BLaER1 (cell line): ENCODE results near the gene AP2B1.

Experiments used
- H3K27ac ChIP-seq: shearing (Covaris generic); formaldehyde crosslinking; 2 replicates; pipeline ENCODE4 v1.8.1; 2022
- H3K27me3 ChIP-seq: shearing (Covaris generic); formaldehyde crosslinking; 2 replicates; pipeline ENCODE4 v1.8.1; 2022
- H3K36me3 ChIP-seq: shearing (Covaris generic); formaldehyde crosslinking; 2 replicates; pipeline ENCODE4 v1.8.1; 2022
- H3K4me1 ChIP-seq: shearing (Covaris generic); formaldehyde crosslinking; 2 replicates; pipeline ENCODE4 v1.8.1; 2022
- H3K4me2 ChIP-seq: shearing (Covaris generic); formaldehyde crosslinking; 2 replicates; pipeline ENCODE4 v1.8.1; 2022
- H3K4me3 ChIP-seq: shearing (Covaris generic); formaldehyde crosslinking; 2 replicates; pipeline ENCODE4 v1.8.1; 2022
- H3K9ac ChIP-seq: shearing (Covaris generic); formaldehyde crosslinking; 2 replicates; pipeline ENCODE4 v1.8.1; 2022
- H3K9me3 ChIP-seq: shearing (Covaris generic); formaldehyde crosslinking; 2 replicates; pipeline ENCODE4 v1.8.1; 2022
- H4K20me1 ChIP-seq: shearing (Covaris generic); formaldehyde crosslinking; 2 replicates; pipeline ENCODE4 v1.8.1; 2022
- Cebpa-rat ChIP-seq: shearing (Covaris generic); IDR thresholded peaks from 2 replicates; pipeline ENCODE4 v1.8.1; 2022

Gene AP2B1

DNA sequence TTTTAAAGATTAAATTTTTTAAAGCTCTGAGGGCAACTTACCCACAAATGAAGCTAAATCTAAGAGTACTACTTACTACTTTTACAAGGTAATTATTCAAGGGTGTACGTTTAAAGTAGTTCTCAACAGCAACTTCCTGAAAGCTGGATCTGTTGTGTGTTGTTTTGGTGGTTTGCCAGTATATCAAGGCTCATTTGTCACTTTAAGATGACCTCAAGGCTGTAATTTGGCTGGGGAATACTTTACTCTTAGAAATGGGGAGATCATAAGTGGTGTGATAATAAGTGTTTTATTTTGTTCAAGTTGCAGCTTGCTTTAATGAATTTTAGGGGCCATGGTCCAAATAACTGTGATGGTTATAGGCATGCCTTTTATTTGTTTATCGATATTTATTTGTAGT, 30.4 kb downstream of the AP2B1 start:
- Histone ChIP-seq H3K4me3 (no peak overlapping the region), H3K27ac (no peak overlapping the region), H3K4me1 (peaks cover 5% of the 10 kb centered on the region; the same call in 1 of the 2 replicates), H3K27me3 (no peaks in the 10 kb centered on the region), H4K20me1 (peaks cover 34% of the 10 kb centered on the region), H3K36me3 (peaks cover 67% of the 10 kb centered on the region), H3K9ac (no peak overlapping the region), H3K4me2 (no peak overlapping the region), H3K9me3 (no peaks in the 10 kb centered on the region)
- no peak for TF ChIP-seq Cebpa-rat

DNA sequence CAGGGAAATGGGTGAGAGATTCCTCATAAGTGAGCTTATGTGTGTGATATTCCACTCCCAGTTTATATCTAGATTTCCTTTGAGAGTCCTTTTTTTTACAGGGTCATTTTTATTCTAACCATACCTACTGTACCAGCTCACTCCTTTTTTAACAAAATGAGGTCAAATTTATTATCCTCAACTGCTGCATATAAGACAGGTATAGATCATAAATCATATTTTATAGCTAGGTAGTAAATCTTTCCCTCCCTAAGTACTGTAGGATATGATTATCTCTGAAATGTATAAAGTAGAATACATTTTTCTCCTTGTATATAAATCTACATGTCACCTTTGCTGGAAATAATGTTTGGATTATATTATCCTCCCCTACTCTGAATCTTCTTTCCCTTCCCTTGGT, 31.5 kb downstream of the AP2B1 start:
- peaks cover 60% of the 10 kb centered on the region for H3K36me3 ChIP-seq
- H3K4me3 ChIP-seq, result no peak overlapping the region

GRCh38 chr17:35621768-35622167, 34.6 kb downstream of the AP2B1 start:
- Histone ChIP-seq H3K27me3 (no peaks in the 10 kb centered on the region), H3K4me1 (peaks cover 17% of the 10 kb centered on the region), H3K4me3 (no peak overlapping the region), H3K4me2 (no peak overlapping the region), H3K27ac (no peak overlapping the region), H3K9me3 (no peaks in the 10 kb centered on the region), H3K36me3 (peaks cover 63% of the 10 kb centered on the region), H4K20me1 (peaks cover 15% of the 10 kb centered on the region; the same call in 1 of the 2 replicates), H3K9ac (no peak overlapping the region)
- no peak for TF ChIP-seq Cebpa-rat

More for the DNA sequence above, 31.5 kb downstream of the AP2B1 start:
- H4K20me1 ChIP-seq, result peaks cover 25% of the 10 kb centered on the region
- H3K9ac ChIP-seq, result no peak overlapping the region
- no peaks in the 10 kb centered on the region for H3K9me3 ChIP-seq
- no peak overlapping the region for H3K4me2 ChIP-seq
- H3K27ac ChIP-seq, result no peak overlapping the region
- H3K4me1 ChIP-seq, result peaks cover 5% of the 10 kb centered on the region; the same call in 1 of the 2 replicates
- TF ChIP-seq Cebpa-rat, result no peak
- no peaks in the 10 kb centered on the region for H3K27me3 ChIP-seq

DNA sequence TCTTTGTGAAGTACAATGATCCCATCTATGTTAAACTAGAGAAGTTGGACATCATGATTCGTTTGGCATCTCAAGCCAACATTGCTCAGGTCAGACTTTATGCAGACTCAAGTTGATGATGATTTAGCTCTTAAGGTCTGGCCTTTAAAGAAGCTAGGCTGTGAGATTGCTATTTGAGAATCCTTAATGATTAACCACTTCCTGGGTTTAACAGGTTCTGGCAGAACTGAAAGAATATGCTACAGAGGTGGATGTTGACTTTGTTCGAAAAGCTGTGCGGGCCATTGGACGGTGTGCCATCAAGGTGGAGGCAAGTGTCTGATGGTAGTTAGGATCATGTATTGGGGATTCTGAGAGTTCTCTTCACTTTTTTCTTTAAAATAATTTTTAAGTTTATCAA, 40.3 kb downstream of the AP2B1 start:
- Histone ChIP-seq H3K9ac (no peak overlapping the region; the same call in 1 of the 2 replicates), H3K27me3 (no peaks in the 10 kb centered on the region), H3K36me3 (peaks cover 83% of the 10 kb centered on the region), H3K27ac (0 out of 2 replicates have a peak overlapping the region, but pooled peaks have one; percentile 10), H4K20me1 (peaks cover 7% of the 10 kb centered on the region; the same call in 1 of the 2 replicates), H3K4me3 (no peak overlapping the region), H3K4me1 (peaks cover 20% of the 10 kb centered on the region), H3K9me3 (no peaks in the 10 kb centered on the region), H3K4me2 (peak overlapping the region; percentile 48)
- TF ChIP-seq Cebpa-rat, result no peak

DNA sequence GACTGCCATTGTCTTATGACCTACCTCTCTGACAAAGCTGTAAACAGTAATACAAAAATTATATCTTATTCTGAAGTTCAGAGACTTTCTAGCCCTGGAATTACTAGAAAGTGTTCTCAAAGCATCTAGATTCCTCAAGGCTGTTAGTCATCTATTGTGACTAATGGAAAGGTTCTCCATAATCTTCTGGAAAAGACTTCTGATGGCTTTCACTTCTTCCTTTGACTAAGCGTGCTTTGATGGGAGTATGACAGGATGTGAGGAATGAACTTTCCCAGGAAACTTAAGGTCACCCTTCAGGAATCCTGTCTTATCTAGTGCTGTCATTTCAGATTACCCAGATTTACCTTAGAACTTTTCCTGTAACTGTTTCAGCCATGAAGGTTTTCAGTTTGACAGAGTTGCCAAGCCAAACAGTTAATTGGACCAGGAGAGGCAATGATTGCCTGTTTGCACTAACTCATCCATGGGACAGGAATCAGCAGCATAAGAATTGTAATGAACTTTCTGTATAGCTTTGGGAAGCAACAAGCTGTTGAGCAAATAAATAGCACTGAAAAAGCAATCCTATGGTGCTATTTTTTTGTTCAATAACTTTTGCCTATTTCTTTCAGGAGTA, 43.5 kb downstream of the AP2B1 start:
- TF ChIP-seq Cebpa-rat, result no peak
- no peak overlapping the region for H3K4me3 ChIP-seq
- H3K9me3 ChIP-seq, result no peaks in the 10 kb centered on the region
- peaks cover 85% of the 10 kb centered on the region for H3K36me3 ChIP-seq
- H3K4me1 ChIP-seq, result peaks cover 19% of the 10 kb centered on the region
- no peak overlapping the region for H3K4me2 ChIP-seq
- no peaks in the 10 kb centered on the region for H4K20me1 ChIP-seq
- no peaks in the 10 kb centered on the region for H3K27me3 ChIP-seq
- H3K9ac ChIP-seq, result no peak overlapping the region
- no peak overlapping the region for H3K27ac ChIP-seq

DNA sequence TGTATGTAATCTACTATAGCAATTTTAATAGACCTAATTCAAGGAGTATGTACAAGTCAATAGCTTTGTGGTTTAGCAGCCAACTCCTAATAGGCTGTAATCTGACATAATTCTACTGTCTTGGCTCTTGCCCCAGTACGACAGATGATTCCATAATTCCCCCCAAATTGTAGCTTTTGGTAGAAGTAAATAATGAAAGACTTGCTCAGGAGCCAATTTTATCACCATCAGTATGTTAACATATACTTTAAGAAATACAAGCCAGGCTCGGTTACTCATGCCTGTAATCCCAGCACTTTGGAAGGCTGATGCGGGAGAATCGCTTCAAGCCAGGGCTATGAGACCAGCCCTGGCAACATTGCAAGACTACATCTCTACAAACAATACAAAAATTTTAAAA, 53.9 kb downstream of the AP2B1 start:
- no peaks in the 10 kb centered on the region for H3K27me3 ChIP-seq
- no peaks in the 10 kb centered on the region for H3K4me1 ChIP-seq
- no peak overlapping the region for H3K4me3 ChIP-seq
- peaks cover 100% of the 10 kb centered on the region for H3K36me3 ChIP-seq
- H3K4me2 ChIP-seq, result no peak overlapping the region
- H4K20me1 ChIP-seq, result no peaks in the 10 kb centered on the region
- no peak overlapping the region for H3K27ac ChIP-seq
- no peak overlapping the region for H3K9ac ChIP-seq
- TF ChIP-seq Cebpa-rat, result no peak
- H3K9me3 ChIP-seq, result no peaks in the 10 kb centered on the region

DNA sequence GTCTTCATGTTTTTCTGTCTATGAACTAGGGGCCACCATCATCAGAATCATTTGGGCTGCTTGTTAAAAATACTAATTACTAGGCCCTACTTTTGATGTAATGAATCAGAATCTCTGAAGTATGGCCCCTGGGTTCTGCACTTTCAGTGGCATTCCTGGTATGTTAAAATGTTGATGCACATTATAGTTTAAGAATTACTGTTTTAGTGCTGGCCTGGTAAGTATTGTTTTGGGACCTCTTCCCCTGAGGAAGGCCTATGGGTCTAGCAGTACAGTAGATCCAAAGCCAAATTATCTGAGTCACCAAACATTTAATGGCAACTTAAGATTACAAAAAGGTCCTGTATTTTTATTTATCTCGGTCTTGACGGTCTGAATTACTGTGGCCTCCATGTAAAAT, 58.8 kb downstream of the AP2B1 start:
- Histone ChIP-seq H3K4me1 (no peaks in the 10 kb centered on the region), H3K9me3 (no peaks in the 10 kb centered on the region), H3K27me3 (no peaks in the 10 kb centered on the region), H3K36me3 (peaks cover 91% of the 10 kb centered on the region), H3K27ac (no peak overlapping the region), H3K9ac (no peak overlapping the region), H3K4me2 (no peak overlapping the region), H4K20me1 (no peaks in the 10 kb centered on the region), H3K4me3 (no peak overlapping the region)
- TF ChIP-seq Cebpa-rat, result no peak

DNA sequence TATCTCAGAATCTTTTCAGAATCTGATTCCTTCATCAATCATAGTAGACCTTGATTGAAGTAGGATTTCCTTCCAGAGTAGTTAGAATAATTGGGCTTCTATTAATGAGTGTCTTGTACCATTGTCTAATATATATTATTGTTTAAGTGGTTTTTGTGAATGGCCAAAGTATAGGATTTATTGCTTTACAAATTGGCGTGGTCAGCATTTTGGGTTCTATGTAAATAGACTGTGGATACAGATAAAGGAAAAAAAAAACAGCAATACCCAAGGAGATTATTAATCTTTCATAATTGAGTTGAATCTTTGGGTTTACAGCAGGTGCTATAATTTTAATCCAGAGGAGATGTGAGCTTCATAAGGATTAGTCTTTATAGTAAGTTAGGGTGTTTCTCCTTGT, 64.3 kb downstream of the AP2B1 start:
- H3K9me3 ChIP-seq, result no peaks in the 10 kb centered on the region
- H4K20me1 ChIP-seq, result peaks cover 12% of the 10 kb centered on the region; the same call in 1 of the 2 replicates
- no peaks in the 10 kb centered on the region for H3K27me3 ChIP-seq
- TF ChIP-seq Cebpa-rat, result no peak
- no peaks in the 10 kb centered on the region for H3K4me1 ChIP-seq
- no peak overlapping the region for H3K4me2 ChIP-seq
- peaks cover 70% of the 10 kb centered on the region for H3K36me3 ChIP-seq
- no peak overlapping the region for H3K4me3 ChIP-seq
- H3K27ac ChIP-seq, result no peak overlapping the region
- no peak overlapping the region for H3K9ac ChIP-seq

- Histone ChIP-seq H3K4me3 (no peak overlapping the region), H3K4me1 (no peaks in the 10 kb centered on the region), H3K36me3 (peaks cover 79% of the 10 kb centered on the region), H3K4me2 (no peak overlapping the region), H3K9me3 (no peaks in the 10 kb centered on the region), H4K20me1 (peaks cover 12% of the 10 kb centered on the region; the same call in 1 of the 2 replicates), H3K27me3 (no peaks in the 10 kb centered on the region), H3K27ac (no peak overlapping the region), H3K9ac (no peak overlapping the region)
- no peak for TF ChIP-seq Cebpa-rat
Measured at GRCh38 chr17:35653619-35654361, 66.7 kb downstream of the AP2B1 start.

- H3K9ac ChIP-seq, result no peak overlapping the region
- no peak overlapping the region for H3K4me3 ChIP-seq
- H3K4me1 ChIP-seq, result no peaks in the 10 kb centered on the region
- no peaks in the 10 kb centered on the region for H3K9me3 ChIP-seq
- H4K20me1 ChIP-seq, result peaks cover 12% of the 10 kb centered on the region; the same call in 1 of the 2 replicates
- H3K36me3 ChIP-seq, result peaks cover 79% of the 10 kb centered on the region
- no peaks in the 10 kb centered on the region for H3K27me3 ChIP-seq
- no peak overlapping the region for H3K4me2 ChIP-seq
- no peak overlapping the region for H3K27ac ChIP-seq
- no peak for TF ChIP-seq Cebpa-rat
Measured at GRCh38 chr17:35655303-35655702, 68.2 kb downstream of the AP2B1 start.
